Activated CD4-positive, alpha-beta memory T cell treated with anti-CD3 and anti-CD28 coated beads, Interleukin-2, amount 10 ng/mL, durations not matched to agents 7 days and 5 days (primary cell): ENCODE measurements around the gene ETNK2. TPM values are rescaled to one million over a fixed set of nuclear protein-coding genes. Genes with fewer than 3 reads are reported as not detected.
A peak's percentile ranks its signal among the peaks of the same experiment; 100 is the strongest.

ENCODE experiments used
- CTCF ChIA-PET: fragments of 350-600 bp; sonication (Branson Sonifier 250); formaldehyde crosslinking; loops from one replicate; lab custom pipeline; 2021; ENCODE audit warnings: antibody characterized with exemption, inconsistent platforms; lab: Charles Lee
- POLR2A ChIA-PET: fragments of 350-600 bp; sonication (Branson Sonifier 250); formaldehyde crosslinking; loops from one replicate; lab custom pipeline; 2021; ENCODE audit warnings: antibody characterized with exemption; lab: Charles Lee
- DNase-seq: peaks from one replicate; pipeline ENCODE4 v3.0.0-alpha.2; 2020
- H3K27ac Mint-ChIP-seq: one replicate; pipeline ENCODE4 v1.8.0; 2021; ENCODE audit warnings: mild to moderate bottlenecking, mixed read lengths
- H3K27me3 Mint-ChIP-seq: one replicate; pipeline ENCODE4 v1.8.0; 2021; ENCODE audit warnings: mixed read lengths
- H3K36me3 Mint-ChIP-seq: one replicate; pipeline ENCODE4 v1.8.0; 2021; ENCODE audit warnings: low read depth, mixed read lengths
- H3K4me1 Mint-ChIP-seq: one replicate; pipeline ENCODE4 v1.8.0; 2021; ENCODE audit warnings: mixed read lengths
- H3K4me3 Mint-ChIP-seq: one replicate; pipeline ENCODE4 v1.8.0; 2021; ENCODE audit warnings: mild to moderate bottlenecking, mixed read lengths
- H3K9me3 Mint-ChIP-seq: one replicate; pipeline ENCODE4 v1.8.0; 2021; ENCODE audit warnings: mixed read lengths
- total RNA-seq, 2 experiments: library from RNA; stranded (reverse); gene quantifications; one replicate each; pipeline ENCODE4 v1.2.3, GENCODE V29; 2021

ETNK2 gene
- total RNA-seq, 2 experiments from 2014 or later: 0.08 to 0.18 TPM

DNA sequence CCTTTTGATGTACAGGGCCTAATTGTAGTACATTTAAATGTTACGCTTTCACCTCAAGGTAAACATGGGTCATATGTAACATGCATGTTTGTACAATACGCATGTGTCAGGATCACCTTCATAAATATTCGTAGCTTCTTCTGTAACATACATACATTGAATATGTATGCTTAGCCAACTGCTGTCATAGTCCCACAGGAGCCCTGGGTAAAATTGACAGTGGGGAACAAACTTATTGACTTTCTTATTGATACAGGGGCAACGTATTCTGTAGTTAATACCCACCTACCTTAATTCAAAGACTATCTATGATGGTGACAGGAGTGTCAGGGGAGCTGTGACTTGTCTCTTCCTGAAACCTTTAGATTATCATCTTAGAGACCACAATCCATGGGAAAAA is 18.0 kb upstream of the ETNK2 start:
- Mint-ChIP-seq H3K27me3 (peaks cover 1% of the 10 kb centered on the region), H3K36me3 (no peaks in the 10 kb centered on the region), H3K4me3 (no peak overlapping the region), H3K4me1 (no peaks in the 10 kb centered on the region), H3K27ac (no peak overlapping the region), H3K9me3 (peaks cover 38% of the 10 kb centered on the region)
- POLR2A ChIA-PET: no interaction called here
- no peak for DNase-seq
- CTCF ChIA-PET: no interaction called here

DNA sequence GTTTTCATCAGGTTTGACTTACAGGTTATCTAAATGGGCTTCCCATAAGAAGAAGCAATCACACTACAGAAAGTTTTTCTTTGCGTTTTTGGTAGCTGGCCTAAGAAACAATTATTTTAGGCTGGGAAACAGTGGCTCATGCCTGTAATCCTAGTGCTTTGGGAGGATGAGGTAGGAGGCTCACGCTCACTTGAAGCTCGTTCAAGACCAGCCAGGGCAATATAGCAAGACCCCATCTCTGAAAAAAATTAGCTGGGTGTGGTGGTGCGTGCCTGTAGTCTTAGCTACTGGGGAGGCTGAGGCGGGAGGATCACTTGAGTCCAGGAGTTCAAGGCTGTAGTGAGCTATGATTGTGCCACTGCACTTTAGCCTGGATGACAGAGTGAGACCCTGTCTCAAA is 15.9 kb upstream of the ETNK2 start:
- POLR2A ChIA-PET: no interaction called here
- DNase-seq: no peak

DNA sequence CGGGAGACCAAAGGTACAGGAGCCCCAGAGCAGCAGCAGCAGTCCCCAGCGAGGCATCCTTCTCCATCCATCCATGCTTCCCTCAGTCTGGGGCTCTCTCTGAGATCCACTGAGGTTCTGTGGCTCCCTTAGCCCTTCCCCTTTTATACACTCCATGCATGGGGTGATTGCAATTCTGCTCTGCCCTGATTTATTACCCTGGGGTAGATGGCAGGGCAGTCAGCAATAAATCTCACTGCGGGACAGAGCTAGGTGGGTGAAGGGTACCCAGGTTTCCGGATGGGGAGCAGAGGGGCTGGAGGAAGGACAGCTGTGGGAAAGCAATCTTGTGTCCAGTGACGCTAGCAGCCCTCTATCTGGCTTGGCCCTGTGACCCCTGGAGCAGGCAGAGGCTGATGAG is 14.4 kb upstream of the ETNK2 start, which contains the start of gene REN:
Gene REN (minus strand): TSS at position 119 of the 400 bp plus-strand sequence. CDS start 44 bp downstream, at position 75.
- POLR2A ChIA-PET: no interaction called here
- DNase-seq: no peak
- no peaks in the 10 kb centered on the region for H3K4me1 Mint-ChIP-seq
- no peak within 1 kb of the TSS for H3K27ac Mint-ChIP-seq
- H3K4me3 Mint-ChIP-seq: no peak within 1 kb of the TSS
- peaks cover 2% of the 10 kb centered on the region for H3K27me3 Mint-ChIP-seq
- CTCF ChIA-PET: interaction anchor here (0.9 to 1.9 kb wide), 6 partner anchors 8 to 232 kb away, joined by 3 to 6 read pairs (median 3); no protein-coding TSS in a partner anchor
- H3K9me3 Mint-ChIP-seq: peaks cover 26% of the 10 kb centered on the region
- no peaks in the 10 kb centered on the region for H3K36me3 Mint-ChIP-seq

More for the DNA sequence above, 15.9 kb upstream of the ETNK2 start:
- no peak overlapping the region for H3K27ac Mint-ChIP-seq
- peaks cover 1% of the 10 kb centered on the region for H3K27me3 Mint-ChIP-seq
- H3K9me3 Mint-ChIP-seq: peaks cover 35% of the 10 kb centered on the region
- H3K36me3 Mint-ChIP-seq: no peaks in the 10 kb centered on the region
- no peaks in the 10 kb centered on the region for H3K4me1 Mint-ChIP-seq
- CTCF ChIA-PET: interaction anchor here (0.7 to 1.6 kb wide), 2 partner anchors 39 to 326 kb away, joined by 4 read pairs; no protein-coding TSS in a partner anchor
- no peak overlapping the region for H3K4me3 Mint-ChIP-seq

DNA sequence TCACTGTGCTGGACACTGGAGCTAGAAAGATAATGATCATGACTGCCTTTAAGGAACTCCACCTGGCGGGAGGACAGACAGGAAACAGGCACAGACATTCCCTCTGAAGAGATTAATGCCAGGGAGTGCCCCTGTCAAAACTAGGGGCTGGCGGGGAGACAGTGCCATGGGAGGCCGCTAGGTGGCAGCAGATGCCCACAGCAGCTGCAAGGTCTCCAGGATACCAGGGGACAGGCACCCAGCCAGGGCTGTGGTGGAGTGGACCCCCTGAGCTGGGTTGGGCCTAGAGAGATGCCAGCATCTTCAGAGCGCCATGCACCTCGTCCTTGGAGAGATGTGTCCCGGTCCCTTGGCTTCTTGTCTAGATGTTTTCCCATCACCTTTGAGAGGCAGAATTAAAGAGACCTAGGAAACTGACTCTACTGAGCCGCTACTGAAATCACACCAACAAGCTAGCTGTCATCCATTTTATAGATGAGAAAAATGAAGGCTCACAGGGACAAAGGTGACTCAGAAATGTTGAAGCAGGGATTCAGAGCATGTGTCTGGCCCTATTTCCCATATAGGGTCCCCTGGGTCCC is 10.7 kb upstream of the ETNK2 start:
- Mint-ChIP-seq H3K27me3 (peaks cover 2% of the 10 kb centered on the region), H3K27ac (no peak overlapping the region), H3K4me1 (no peaks in the 10 kb centered on the region), H3K36me3 (no peaks in the 10 kb centered on the region), H3K4me3 (no peak overlapping the region), H3K9me3 (peaks cover 3% of the 10 kb centered on the region)
- ChIA-PET CTCF (interaction anchor here (0.6 to 4.3 kb wide), 15 partner anchors 8 to 946 kb away, joined by 3 to 40 read pairs (median 4); partner anchors contain the start of gene PLEKHA6), POLR2A (no interaction called here)
- peak; percentile 79 for DNase-seq

DNA sequence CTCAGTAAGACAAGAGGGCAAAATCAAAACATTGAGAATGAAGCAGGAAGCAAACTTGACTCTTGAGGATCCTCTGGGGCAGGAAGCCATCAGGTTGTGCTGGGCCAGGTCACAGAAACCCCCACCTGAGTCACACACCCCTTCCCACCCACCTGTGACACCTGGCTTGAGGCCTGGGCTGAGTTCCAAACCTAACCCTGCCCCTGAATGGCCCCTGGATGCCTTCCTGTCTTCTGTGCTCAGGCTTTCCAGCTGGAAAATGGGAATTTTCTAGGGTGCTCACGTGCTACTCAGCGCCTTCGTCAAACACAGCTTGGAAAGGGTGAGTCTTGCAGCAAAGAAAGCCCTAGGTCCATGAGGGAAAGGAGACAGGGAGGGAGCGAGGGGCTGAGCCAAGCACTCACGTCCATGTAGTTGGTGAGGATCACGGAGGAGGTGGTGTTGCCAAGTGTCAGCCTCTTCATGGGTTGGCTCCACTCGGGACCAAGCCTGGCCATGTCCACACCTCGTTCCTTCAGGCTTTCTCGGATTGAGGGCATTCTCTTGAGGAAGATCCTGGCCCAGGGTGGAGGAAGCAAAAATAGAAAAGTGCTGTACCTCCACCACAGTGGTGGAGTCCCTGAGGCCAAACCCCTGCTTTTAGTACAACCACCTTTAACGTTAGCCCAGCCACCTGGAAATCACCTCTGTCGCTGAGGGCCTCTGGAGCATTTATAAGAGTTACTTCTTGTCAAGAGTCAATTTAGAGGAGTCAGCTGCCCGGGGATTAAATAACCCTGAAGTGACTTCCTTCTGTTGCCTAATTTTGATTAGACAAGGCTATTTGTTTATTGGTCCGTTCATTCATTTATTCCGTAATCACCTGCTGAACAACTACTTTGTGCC is 10.0 kb upstream of the ETNK2 start:
- Mint-ChIP-seq H3K27me3 (peaks cover 2% of the 10 kb centered on the region), H3K27ac (no peak overlapping the region), H3K36me3 (no peaks in the 10 kb centered on the region), H3K4me1 (no peaks in the 10 kb centered on the region), H3K9me3 (no peaks in the 10 kb centered on the region), H3K4me3 (no peak overlapping the region)
- POLR2A ChIA-PET: no interaction called here
- CTCF ChIA-PET: interaction anchor here (0.7 to 4.3 kb wide), 9 partner anchors 22 to 945 kb away, joined by 3 to 40 read pairs (median 3); partner anchors contain the start of gene PLEKHA6
- DNase-seq: no peak

DNA sequence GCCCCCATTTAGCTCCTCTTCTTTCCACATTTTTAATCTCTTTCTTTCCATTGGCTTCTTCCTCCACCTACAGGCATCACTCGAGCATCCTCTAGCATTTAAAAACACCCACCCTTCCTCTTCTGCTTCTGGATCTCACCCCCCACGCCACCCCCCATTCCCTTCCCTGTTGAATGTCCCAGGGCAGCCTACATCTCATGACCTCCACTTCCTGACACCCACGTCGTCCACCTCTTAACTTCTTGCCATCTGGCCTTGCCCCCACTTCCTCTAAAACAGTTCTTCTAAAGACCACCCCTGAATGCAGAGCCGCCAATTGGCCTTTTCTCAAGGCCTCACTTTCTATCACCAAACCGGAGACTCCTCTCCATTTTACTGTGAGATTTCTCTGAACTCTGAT is 6.1 kb upstream of the ETNK2 start:
- ChIA-PET CTCF (interaction anchor here (1.0 to 1.3 kb wide), 3 partner anchors 8 to 241 kb away, joined by 3 to 4 read pairs (median 3); partner anchors contain the start of gene REN), POLR2A (no interaction called here)
- Mint-ChIP-seq H3K4me3 (no peak overlapping the region), H3K27me3 (peaks cover 5% of the 10 kb centered on the region), H3K9me3 (no peaks in the 10 kb centered on the region), H3K27ac (no peak overlapping the region), H3K4me1 (peaks cover under 1% of the 10 kb centered on the region), H3K36me3 (no peaks in the 10 kb centered on the region)
- no peak for DNase-seq

DNA sequence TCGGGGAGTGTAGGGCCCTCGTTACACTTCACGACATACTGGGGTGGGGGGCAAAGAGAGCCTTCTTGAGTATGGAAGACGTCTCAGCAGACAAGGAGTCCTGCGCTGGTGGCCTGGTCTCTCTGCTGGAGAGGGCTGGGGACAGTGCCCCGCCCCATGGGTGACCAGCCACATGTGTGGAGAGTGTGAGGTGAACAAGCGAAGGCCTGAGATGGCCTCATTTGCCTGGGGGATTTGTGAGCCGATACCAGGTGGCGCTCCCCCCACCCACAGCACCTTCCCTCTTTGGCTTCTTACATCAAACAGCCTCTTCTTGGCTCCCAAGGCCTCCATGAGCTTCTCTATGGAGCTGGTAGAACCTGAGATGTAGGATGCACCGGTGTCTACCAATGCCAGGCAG is 4.0 kb upstream of the ETNK2 start:
- Mint-ChIP-seq H3K4me3 (no peak overlapping the region), H3K27me3 (peaks cover 10% of the 10 kb centered on the region), H3K27ac (no peak overlapping the region), H3K4me1 (peaks cover 2% of the 10 kb centered on the region), H3K9me3 (no peaks in the 10 kb centered on the region), H3K36me3 (no peaks in the 10 kb centered on the region)
- ChIA-PET CTCF (no interaction called here), POLR2A (no interaction called here)
- no peak for DNase-seq

DNA sequence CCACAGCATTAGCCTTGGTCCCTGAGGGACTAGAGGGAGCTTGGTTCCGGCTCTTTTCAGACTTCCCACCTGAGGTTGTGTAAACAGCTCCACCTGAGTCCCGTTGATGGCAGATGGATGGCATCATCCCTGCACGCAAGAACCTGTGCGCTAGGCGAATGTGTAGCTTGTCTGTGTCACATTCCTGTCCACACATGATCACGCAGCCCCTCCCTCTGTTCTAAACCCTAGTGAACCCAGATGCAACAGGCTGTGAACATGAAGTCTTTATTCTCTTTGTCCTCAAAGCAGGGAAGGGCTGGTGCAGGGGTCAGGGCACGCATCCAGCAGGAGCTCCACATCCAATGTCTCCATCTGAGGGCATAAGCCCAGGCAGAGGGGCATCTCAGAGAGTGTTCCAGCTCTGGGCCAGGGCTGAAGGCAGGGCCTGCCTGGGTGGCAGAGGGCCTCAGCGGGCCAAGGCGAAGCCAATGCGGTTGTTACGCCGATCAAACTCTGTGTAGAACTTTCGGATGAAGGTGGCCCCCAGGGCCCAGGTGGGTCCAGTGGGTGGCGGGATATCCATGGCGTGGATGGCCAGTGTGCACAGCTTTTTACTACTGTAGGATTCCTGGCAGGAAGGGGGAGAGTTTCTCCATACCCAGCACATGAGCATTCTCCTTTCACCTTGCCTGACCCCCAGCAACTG is 2.9 kb upstream of the ETNK2 start:
- POLR2A ChIA-PET: no interaction called here
- H3K27me3 Mint-ChIP-seq: peaks cover 19% of the 10 kb centered on the region
- DNase-seq: no peak
- no peaks in the 10 kb centered on the region for H3K9me3 Mint-ChIP-seq
- CTCF ChIA-PET: interaction anchor here (1.0 to 1.7 kb wide), 2 partner anchors 8 to 244 kb away, joined by 4 to 5 read pairs; no protein-coding TSS in a partner anchor
- peaks cover 2% of the 10 kb centered on the region for H3K4me1 Mint-ChIP-seq
- no peak overlapping the region for H3K4me3 Mint-ChIP-seq
- H3K36me3 Mint-ChIP-seq: no peaks in the 10 kb centered on the region
- H3K27ac Mint-ChIP-seq: no peak overlapping the region

DNA sequence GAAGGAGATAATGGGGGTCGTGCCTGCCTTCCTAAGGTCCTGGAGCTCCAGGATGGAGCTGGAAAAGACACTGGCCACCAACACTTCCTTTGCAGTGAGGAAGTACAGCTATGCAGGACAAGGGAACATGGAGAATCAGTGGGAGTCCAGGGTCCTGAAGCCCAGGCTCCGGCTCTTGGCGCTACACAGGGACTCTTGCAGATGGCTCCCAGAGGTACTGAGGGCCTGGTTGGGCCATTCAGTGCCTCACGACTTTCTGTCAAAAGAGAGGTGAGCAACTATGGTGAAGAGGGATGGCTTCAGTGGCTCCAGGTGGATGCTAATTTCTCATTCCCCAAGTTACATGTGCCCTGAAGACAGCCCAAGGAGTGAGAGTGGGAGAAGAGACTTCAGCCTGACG is 1.8 kb upstream of the ETNK2 start:
- H3K4me1 Mint-ChIP-seq: peaks cover 2% of the 10 kb centered on the region
- H3K9me3 Mint-ChIP-seq: no peaks in the 10 kb centered on the region
- DNase-seq: no peak
- peaks cover 19% of the 10 kb centered on the region for H3K27me3 Mint-ChIP-seq
- no peak overlapping the region for H3K4me3 Mint-ChIP-seq
- ChIA-PET CTCF (interaction anchor here (1.7 kb wide), 1 partner anchor 9 kb away, joined by 5 read pairs; no protein-coding TSS in a partner anchor), POLR2A (no interaction called here)
- H3K27ac Mint-ChIP-seq: no peak overlapping the region
- no peaks in the 10 kb centered on the region for H3K36me3 Mint-ChIP-seq

DNA sequence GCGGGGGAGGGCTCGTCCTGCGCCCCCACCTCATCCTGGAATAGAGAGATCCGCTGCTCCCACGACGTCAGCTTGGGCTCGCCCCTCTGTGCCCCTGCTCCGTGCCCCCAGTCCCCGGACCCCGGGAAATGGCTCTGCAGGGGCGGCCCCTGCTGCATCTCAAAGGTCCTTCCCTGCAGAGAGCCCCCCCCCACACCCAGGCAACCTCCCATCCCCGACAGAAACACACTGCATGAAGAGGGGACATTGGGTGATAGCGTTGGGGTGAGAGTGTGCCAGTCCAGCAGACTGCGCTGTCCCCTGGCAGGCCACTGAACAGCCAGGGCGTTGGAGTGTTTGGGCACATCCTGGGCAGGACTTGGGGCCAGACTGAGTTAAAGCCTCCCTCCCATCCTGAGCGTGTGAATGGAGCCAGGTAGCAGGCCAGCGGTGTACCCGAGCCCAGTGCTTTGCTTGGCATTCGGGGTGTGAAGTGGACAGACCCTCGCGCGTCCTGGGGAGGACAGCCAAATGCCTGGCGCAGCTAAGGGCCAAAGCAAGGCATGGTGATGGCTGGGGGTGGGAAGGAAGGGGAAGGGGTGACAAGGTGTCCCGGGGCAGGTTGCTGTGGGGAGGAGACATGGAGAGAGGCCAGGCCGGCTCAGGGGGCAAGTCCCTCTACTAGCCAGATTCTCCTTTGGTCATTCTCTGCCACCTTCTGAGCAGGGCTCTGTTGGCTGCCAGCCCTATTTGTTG is 633 bp upstream of the ETNK2 start:
- H3K4me1 Mint-ChIP-seq: peaks cover 2% of the 10 kb centered on the region
- no peak overlapping the region for H3K27ac Mint-ChIP-seq
- no peaks in the 10 kb centered on the region for H3K9me3 Mint-ChIP-seq
- ChIA-PET POLR2A (no interaction called here), CTCF (no interaction called here)
- peaks cover 19% of the 10 kb centered on the region for H3K27me3 Mint-ChIP-seq
- H3K36me3 Mint-ChIP-seq: no peaks in the 10 kb centered on the region
- no peak for DNase-seq
- peak overlapping the region; percentile 50 for H3K4me3 Mint-ChIP-seq

DNA sequence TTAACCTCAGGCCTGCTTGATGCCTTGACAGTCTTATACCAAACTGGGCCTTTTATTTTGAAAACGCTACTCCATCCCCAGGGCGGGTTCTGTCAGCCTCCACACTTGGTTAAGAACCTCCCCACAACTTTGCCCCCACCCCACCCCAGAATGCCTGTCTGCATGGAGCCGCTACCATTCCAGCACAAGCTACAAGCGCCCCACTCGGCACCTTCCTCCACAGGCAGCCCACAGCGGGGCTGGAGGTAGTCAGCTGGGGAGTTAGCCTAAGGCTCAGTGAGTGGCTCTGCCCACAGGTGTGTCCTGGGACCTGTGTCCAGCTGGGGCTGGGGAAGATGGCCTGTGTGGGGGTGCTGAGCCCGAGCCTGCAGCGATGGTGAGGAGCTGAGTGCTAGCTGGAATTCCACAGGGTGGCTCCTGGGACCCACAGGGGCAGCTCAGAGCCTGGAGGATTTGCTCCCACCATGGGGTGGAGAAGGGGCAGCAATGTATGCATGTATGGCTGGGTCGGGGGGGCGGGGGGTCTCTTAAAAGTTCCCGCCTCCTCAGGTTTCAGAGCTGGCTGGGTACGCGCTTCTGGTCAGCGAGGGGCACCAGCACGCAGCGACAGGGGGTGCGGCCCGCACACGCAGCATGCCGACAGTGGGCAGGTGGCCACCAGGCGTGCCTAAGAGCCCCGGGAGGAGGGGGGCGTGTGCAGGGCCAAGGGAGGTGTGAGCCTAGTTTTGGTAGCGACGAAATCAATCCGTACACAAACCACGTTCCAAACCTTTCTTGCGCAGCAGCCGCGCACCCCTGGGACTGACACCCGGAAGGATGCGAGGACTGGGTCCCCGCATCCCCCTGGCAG is 917 bp downstream of the ETNK2 start:
- Mint-ChIP-seq H3K4me3 (peak overlapping the region; percentile 43), H3K27me3 (peaks cover 19% of the 10 kb centered on the region), H3K9me3 (no peaks in the 10 kb centered on the region), H3K4me1 (peaks cover 2% of the 10 kb centered on the region), H3K36me3 (no peaks in the 10 kb centered on the region), H3K27ac (no peak overlapping the region)
- CTCF ChIA-PET: interaction anchor here (0.6 to 1.6 kb wide), 2 partner anchors 12 to 292 kb away, joined by 3 to 5 read pairs; no protein-coding TSS in a partner anchor
- no peak for DNase-seq
- POLR2A ChIA-PET: no interaction called here
